ENCODE results near the gene LRRC3B.

DNA sequence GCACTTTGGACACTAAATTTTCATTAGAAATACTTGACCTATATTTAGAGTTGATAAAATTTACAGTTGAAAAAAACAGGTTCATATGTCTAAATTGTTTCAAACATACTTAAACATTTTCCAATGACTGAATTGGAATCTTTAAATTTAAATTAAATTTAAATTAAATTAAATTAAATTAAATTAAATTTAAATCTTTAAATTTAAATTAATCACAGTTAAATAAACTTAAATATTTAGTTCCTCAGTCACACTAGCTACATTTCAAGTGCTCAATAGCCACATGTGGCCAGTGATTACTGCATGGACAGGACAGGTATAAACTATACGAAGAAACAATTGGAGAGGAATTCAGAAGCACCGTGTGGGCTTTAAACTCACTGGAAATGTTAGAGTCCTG lies 16.8 kb downstream of the LRRC3B start:
- no peak for TF ChIP-seq CTCF (IDR thresholded peaks at IDR 0.05; ENCODE audit: low read depth, low read length, missing input control)
- TF ChIP-seq, protein P1, sequence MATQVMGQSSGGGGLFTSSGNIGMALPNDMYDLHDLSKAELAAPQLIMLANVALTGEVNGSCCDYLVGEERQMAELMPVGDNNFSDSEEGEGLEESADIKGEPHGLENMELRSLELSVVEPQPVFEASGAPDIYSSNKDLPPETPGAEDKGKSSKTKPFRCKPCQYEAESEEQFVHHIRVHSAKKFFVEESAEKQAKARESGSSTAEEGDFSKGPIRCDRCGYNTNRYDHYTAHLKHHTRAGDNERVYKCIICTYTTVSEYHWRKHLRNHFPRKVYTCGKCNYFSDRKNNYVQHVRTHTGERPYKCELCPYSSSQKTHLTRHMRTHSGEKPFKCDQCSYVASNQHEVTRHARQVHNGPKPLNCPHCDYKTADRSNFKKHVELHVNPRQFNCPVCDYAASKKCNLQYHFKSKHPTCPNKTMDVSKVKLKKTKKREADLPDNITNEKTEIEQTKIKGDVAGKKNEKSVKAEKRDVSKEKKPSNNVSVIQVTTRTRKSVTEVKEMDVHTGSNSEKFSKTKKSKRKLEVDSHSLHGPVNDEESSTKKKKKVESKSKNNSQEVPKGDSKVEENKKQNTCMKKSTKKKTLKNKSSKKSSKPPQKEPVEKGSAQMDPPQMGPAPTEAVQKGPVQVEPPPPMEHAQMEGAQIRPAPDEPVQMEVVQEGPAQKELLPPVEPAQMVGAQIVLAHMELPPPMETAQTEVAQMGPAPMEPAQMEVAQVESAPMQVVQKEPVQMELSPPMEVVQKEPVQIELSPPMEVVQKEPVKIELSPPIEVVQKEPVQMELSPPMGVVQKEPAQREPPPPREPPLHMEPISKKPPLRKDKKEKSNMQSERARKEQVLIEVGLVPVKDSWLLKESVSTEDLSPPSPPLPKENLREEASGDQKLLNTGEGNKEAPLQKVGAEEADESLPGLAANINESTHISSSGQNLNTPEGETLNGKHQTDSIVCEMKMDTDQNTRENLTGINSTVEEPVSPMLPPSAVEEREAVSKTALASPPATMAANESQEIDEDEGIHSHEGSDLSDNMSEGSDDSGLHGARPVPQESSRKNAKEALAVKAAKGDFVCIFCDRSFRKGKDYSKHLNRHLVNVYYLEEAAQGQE (IDR thresholded peaks at IDR 0.05), result no peak
